Measurements from ENCODE around the gene MRPL41.
A peak's percentile ranks its signal among the peaks of the same experiment; 100 is the strongest.
"Not testable (repeated sequence)": the region's sequence is repeated elsewhere in the genome, so short reads cannot be mapped to it uniquely, and the experiment has no call there.

Gene MRPL41

DNA sequence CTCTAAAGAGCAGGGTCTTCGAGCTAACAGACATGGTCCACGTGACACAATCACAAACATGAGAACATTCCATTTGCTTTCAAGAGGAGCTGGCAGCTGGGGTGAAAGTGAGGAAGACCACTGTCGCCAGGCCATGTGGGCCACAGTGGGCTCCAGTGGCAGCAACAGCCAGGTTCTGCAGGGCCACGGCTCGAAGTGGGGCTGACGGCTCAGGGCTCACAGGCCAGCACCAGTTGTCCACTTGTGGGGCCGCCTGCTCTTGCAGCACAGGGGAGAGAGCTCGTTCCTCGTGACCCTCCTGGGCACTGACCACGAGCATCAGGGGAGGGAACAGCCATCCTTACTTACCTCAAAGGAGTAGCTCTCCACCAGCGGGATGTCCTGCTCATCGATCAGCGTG lies 36.6 kb downstream of the MRPL41 start:
- no peak for DNase-seq

DNA sequence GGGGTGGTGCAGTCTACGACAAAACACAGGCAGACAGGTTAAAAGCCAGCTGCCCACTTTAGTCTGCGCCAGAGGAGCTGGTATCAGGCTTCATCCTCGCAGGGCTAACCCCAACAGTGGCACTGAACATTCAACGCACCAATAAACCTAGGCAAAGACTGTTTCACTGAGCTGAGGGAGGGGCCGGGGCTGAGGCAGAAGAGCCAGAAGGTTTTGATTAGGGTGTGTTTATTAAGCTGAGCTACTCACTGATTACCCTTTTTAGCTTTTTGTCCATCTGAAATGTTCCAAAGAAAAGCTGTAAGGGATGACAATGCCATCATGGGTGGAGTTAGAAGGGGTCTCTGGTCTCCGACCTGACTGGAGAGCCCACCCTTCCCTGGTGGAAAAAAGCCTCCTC lies 37.2 kb downstream of the MRPL41 start:
- DNase-seq = no peak

DNA sequence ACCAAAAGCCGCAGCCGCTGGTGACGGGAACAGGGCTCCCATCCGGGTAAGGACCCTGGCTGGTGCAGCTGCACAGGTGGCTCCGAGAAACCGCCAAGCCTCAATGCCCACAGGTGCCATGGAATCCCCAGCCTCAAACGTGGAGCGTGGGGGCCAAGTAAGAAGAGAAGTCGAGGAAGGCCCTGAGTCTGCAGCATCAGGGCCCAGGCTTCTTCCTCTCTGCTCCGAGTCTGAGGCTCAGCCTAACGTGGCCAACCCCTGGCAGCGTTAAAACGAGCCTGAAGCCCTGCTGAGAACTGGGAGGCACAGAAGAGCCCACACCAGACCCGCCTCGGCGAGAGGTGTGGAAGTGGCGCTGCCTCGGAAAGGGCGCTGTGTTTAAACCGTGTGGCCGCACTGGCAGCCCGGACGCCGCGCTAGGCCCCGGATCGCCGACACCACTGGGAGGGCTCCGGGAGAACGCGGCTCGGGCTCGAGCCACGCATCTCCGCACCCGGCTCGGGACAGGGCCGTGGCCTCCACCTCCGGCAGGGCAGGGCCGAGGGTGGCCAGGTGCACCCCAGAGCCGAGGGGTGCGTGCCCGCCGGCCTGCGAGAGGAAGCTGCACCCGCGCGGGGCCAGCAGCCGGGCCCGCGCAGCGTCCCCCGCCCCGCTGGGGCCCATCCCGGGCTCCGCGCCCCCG lies 37.9 kb downstream of the MRPL41 start:
- peak; percentile 26 for DNase-seq

DNA sequence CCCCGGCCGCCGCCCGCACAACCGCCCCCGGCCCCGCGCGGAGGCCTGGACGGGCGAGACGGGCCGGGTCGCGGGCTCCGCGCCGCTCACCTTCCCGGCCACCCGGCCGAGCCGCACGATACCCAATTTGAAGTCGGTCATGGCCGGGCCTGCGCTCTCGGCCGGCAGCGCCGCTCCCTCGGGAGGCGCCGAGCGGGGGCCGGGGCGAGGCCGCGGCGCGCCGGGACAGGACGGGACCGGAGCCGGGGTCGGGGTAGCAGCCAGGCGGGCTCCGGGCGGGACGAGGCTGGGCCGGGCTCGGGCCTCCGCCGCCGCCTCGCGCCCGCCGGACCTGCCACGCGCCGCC lies 38.4 kb downstream of the MRPL41 start:
- no peak for DNase-seq

DNA sequence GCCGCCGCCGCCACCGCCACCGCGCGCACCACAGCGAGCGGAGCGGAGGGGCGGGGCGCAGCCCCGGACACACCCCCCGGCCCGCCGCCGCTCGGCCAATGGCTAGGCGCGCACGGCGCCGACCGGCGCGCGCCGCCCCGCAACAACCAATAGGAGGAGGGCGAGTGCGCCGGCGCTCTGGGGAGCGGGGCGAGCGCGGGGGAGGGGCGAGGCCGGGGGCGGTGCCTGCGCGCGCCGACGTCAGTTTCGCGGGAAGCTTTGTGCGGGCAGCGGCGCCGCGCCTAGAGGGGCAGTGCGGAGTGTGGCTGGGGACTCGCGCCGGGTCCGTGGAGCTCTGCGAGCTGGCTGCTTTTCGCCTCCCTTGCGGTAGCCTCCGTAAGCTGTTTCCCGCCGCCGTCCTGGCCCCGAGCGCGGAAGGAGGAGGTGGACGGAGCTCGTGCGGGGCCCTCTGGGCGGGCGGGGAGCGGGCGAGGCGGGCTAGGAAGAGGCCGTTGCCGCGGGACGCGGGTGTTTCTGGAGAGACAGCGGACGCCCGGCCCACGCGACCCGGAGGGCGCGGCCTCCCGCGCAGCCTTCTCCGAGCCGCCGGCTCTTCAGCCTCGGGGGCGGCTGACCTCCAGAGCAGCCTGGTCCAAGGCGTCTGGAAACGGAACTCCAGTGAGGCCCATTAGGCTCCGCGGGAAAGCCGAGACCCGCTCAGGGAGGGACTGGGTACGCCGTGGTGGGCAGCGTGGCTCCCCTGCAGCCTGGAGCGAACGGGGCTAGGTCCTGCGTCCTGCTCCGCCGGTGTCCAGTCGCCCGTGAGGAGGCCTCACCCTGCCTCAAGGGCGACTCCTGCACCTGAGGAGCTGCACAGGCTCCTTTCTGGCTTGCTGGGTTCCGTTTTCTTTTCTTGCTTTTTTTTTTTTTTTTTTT lies 39.0 kb downstream of the MRPL41 start, which contains the start of gene ZMYND19:
Gene ZMYND19 (minus strand): TSS at position 44 of the 915 bp plus-strand sequence. CDS start 249 bp downstream, outside the sequence.
- peak; percentile 87 for DNase-seq

DNA sequence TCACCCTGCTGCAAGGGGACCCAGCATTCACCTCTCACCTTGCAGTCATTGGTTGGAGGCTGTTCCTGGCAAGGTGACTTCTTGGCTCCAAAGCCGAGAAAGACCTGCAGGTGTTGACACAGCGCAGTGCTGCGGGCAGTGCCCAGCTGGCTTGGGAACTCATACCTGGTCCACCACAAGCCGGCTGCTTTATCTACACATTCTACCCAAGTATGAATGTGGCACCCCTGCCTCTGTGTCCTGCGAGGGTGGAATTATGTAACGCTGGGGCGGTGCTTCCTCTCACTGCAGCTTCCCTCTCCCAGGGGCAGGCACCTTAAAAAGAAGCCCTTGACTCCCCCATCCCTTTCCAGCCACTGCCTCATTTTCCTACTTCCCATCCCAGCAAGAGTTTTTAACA lies 41.1 kb downstream of the MRPL41 start:
- DNase-seq = no peak

DNA sequence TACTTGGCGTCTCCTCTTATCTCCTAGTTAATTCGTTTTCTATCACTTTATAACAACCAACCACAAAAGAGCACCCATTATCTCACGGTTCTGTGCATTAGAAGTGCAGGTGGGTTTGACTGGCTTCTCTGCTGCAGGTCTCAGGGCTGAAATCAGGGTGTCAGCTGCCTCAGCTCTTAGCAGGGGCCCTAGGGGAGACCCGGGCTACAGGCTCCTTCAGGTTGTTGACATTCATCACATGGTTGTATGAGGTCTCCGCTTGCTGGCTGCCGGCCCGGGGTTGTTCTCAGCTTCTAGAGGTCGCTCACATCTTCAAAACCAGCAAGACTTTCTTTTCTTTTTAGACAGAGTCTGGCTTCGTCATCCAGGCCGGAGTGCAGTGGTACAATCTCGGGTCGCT lies 41.5 kb downstream of the MRPL41 start:
- DNase-seq = no peak

DNA sequence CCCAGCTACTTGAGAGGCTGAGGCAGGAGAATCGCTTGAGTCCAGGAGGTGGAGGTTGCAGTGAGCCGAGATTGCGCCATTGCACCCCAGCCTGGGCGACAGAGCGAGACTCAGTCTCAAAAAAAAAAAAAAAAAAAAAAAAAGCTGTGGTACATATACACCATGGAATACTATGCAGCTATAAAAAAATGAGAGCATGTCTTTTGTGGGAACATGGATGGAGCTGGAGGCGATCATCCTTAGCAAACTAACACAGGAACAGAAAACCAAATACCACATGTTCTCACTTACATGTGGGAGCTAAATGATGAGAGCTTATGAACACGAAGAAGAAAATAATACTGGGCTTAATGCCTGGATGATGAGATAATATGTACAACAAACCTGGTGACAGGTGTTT lies 44.9 kb downstream of the MRPL41 start:
- not testable (repeated sequence) for DNase-seq

DNA sequence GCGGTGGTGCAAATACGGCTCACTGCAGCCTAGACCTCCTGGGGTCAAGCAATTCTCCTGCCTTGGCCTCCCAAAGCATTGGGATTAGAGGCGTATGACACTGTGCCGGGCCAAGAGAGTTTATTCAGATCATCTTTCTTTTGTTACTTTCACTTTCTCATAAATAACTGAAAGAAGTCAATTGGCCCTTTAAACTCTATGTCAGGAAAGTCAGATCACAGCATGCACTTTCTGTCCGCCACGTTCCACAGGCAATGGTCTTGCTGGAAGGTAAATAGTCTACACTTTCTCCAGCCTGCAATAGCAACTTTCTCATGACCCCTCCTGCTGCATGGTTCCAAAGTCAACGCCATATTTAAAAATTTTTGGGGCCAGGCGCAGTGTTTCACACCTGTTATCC lies 47.3 kb downstream of the MRPL41 start:
- no peak for DNase-seq

Data from hematopoietic multipotent progenitor cell treated with erythropoietin and hydrocortisone succinate and interleukin-3 and kit ligand, for 8 days (in vitro differentiated cells).